Activated B cell treated with CpG ODN at 0.5 μM for 24 hours (primary cell): ENCODE measurements around the gene SMAD3. TPM values are rescaled to one million over a fixed set of nuclear protein-coding genes. Genes with fewer than 3 reads are reported as not detected.

Experiments used
- ATAC-seq: fragments of 200-7000 bp; cut with Tn5 transposase; one replicate; pipeline ENCODE4 v1.10.0; 2021; ENCODE audit warnings: low read depth, mild to moderate bottlenecking, moderate library complexity
- CTCF ChIA-PET: fragments of 350-600 bp; sonication (Branson Sonifier 250); formaldehyde crosslinking; loops from one replicate; lab custom pipeline; 2021; ENCODE audit warnings: antibody characterized with exemption; lab: Charles Lee
- POLR2A ChIA-PET: fragments of 350-600 bp; sonication (Branson Sonifier 250); formaldehyde crosslinking; loops from one replicate; lab custom pipeline; 2021; ENCODE audit warnings: antibody characterized with exemption; lab: Charles Lee
- DNase-seq: peaks from one replicate; pipeline ENCODE4 v3.0.0; 2022
- H3K27ac Mint-ChIP-seq: one replicate; pipeline ENCODE4 v1.8.0; 2020; ENCODE audit warnings: mixed read lengths
- H3K27me3 Mint-ChIP-seq: one replicate; pipeline ENCODE4 v1.8.0; 2021; ENCODE audit warnings: mixed read lengths
- H3K36me3 Mint-ChIP-seq: one replicate; pipeline ENCODE4 v1.8.0; 2021; ENCODE audit warnings: low read depth, mixed read lengths
- H3K4me1 Mint-ChIP-seq: one replicate; pipeline ENCODE4 v1.8.0; 2021; ENCODE audit warnings: mixed read lengths
- H3K4me3 Mint-ChIP-seq: one replicate; pipeline ENCODE4 v1.8.0; 2020; ENCODE audit warnings: mild to moderate bottlenecking, mixed read lengths
- H3K9me3 Mint-ChIP-seq: one replicate; pipeline ENCODE4 v1.8.0; 2020; ENCODE audit warnings: mixed read lengths
- CTCF ChIP-seq: fragments of 200-600 bp; IDR thresholded peaks from one replicate; pipeline ENCODE4 v1.8.0; 2022; ENCODE audit warnings: antibody characterized with exemption, mild to moderate bottlenecking
- intact Hi-C: fragments of 100-400 bp; cut with micrococcal nuclease; formaldehyde crosslinking; loops from one replicate; pipeline ENCODE4 v1.15.1; 2024
- total RNA-seq: library from RNA; stranded (reverse); gene quantifications from 2 replicates; pipeline ENCODE4 v1.2.3, GENCODE V29; 2022

Gene SMAD3
- total RNA-seq, 1 donor from 2014 or later = 118 TPM

GRCh38 chr15:67154249-67154648 is 88.8 kb downstream of the SMAD3 start:
- H3K9me3 Mint-ChIP-seq = no peaks in the 10 kb centered on the region
- CTCF ChIA-PET = no interaction called here
- H3K27me3 Mint-ChIP-seq = no peaks in the 10 kb centered on the region
- peaks cover 82% of the 10 kb centered on the region for H3K4me1 Mint-ChIP-seq
- ATAC-seq = no peak
- intact Hi-C loops = no loop called here
- peak overlapping the region; percentile 16 for H3K27ac Mint-ChIP-seq
- H3K36me3 Mint-ChIP-seq = peaks cover 41% of the 10 kb centered on the region
- TF ChIP-seq CTCF = no peak
- no peak overlapping the region for H3K4me3 Mint-ChIP-seq
- POLR2A ChIA-PET = no interaction called here
- no peak for DNase-seq

GRCh38 chr15:67156426-67156825 is 91.0 kb downstream of the SMAD3 start:
- POLR2A ChIA-PET = interaction anchor here (0.5 to 1.4 kb wide), 3 partner anchors 13 to 74 kb away, joined by 3 to 4 read pairs (median 3); no protein-coding TSS in a partner anchor
- Mint-ChIP-seq H3K4me3 (no peak overlapping the region), H3K36me3 (peaks cover 46% of the 10 kb centered on the region), H3K27ac (no peak overlapping the region), H3K9me3 (no peaks in the 10 kb centered on the region), H3K4me1 (peaks cover 83% of the 10 kb centered on the region), H3K27me3 (no peaks in the 10 kb centered on the region)
- TF ChIP-seq CTCF = no peak
- intact Hi-C loops = loop anchor here (5.0 kb wide), 1 partner anchor 34 kb away; no protein-coding TSS in a partner anchor
- DNase-seq = no peak
- CTCF ChIA-PET = no interaction called here
- no peak for ATAC-seq

GRCh38 chr15:67156834-67157233 is 91.4 kb downstream of the SMAD3 start:
- ChIA-PET CTCF (no interaction called here), POLR2A (interaction anchor here (1.4 kb wide), 1 partner anchor 74 kb away, joined by 4 read pairs; no protein-coding TSS in a partner anchor)
- no peak for DNase-seq
- H3K9me3 Mint-ChIP-seq = no peaks in the 10 kb centered on the region
- no peak overlapping the region for H3K4me3 Mint-ChIP-seq
- no peaks in the 10 kb centered on the region for H3K27me3 Mint-ChIP-seq
- peaks cover 46% of the 10 kb centered on the region for H3K36me3 Mint-ChIP-seq
- intact Hi-C loops = loop anchor here (5.0 kb wide), 1 partner anchor 35 kb away; no protein-coding TSS in a partner anchor
- no peak for ATAC-seq
- H3K27ac Mint-ChIP-seq = no peak overlapping the region
- no peak for TF ChIP-seq CTCF
- H3K4me1 Mint-ChIP-seq = peaks cover 84% of the 10 kb centered on the region

- ChIA-PET POLR2A (no interaction called here), CTCF (no interaction called here)
- intact Hi-C loops = loop anchor here (5.0 kb wide), 1 partner anchor 35 kb away; no protein-coding TSS in a partner anchor
Observed at GRCh38 chr15:67157521-67158252, 92.3 kb downstream of the SMAD3 start.

More at GRCh38 chr15:67157521-67158252, 92.3 kb downstream of the SMAD3 start:
- no peak overlapping the region for H3K27ac Mint-ChIP-seq
- H3K4me3 Mint-ChIP-seq = no peak overlapping the region
- H3K4me1 Mint-ChIP-seq = peaks cover 84% of the 10 kb centered on the region
- DNase-seq (no peak), ATAC-seq (no peak)
- no peak for TF ChIP-seq CTCF
- H3K36me3 Mint-ChIP-seq = peaks cover 45% of the 10 kb centered on the region
- H3K27me3 Mint-ChIP-seq = no peaks in the 10 kb centered on the region
- H3K9me3 Mint-ChIP-seq = no peaks in the 10 kb centered on the region
